ENCODE results near the gene NUDT17. TPM values are rescaled to one million over a fixed set of nuclear protein-coding genes. Genes with fewer than 3 reads are reported as not detected.

Gene NUDT17
- total and polyA plus RNA-seq, 2 donors (not counting 1 experiment from before 2014, with no cell fraction given): 3.4 to 5.1 TPM

DNA sequence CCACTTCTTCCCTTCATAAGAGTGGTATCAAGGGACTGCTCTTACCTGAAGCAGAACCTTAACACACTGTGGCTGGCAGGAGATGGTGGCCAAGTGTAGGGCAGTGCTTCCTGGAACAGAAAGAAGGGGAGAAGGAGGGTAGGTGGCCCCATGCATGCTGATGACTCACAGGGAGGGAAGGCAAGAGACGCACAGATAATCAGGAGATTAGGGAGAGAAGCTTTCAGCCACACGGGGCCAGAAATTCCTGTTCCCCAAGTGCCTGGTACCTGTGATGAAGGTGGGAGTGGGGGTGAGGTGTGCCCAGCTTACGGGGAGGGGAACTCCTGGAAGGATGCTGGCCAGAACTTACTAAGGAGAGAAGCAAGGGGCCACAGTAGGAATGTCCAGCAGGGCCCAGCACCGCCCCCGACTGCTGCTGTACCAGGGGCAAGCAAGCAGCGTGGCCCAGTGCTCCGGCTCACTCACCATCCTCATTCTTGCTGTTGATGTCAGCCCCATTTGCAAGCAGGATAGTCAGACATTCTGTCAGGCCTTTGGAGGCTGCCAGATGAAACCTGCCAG, 32.6 kb downstream of the NUDT17 start:
- no peak overlapping the region for H2AFZ ChIP-seq (ENCODE audit: low read length)

GRCh38 chr1:145878724-145879123, 33.3 kb downstream of the NUDT17 start:
- Histone ChIP-seq H3K9me3 (ENCODE audit: control insufficient read depth, insufficient read depth, low read depth, low read length) (no peaks in the 10 kb centered on the region), H2AFZ (ENCODE audit: low read length) (no peak overlapping the region), H3K27me3 (ENCODE audit: control insufficient read depth, insufficient read depth, low read length) (peaks cover 8% of the 10 kb centered on the region), H3K27ac (ENCODE audit: insufficient read depth, low read length) (no peak overlapping the region), H3K4me1 (ENCODE audit: control insufficient read depth, extremely low read depth, insufficient read depth, low read length) (no peaks in the 10 kb centered on the region), H3K4me2 (ENCODE audit: extremely low read depth, insufficient read depth, low read length) (no peak overlapping the region), H3K36me3 (ENCODE audit: control insufficient read depth, insufficient read depth, low read length) (no peaks in the 10 kb centered on the region), H4K20me1 (ENCODE audit: control insufficient read depth, extremely low read depth, insufficient read depth, low read length) (no peaks in the 10 kb centered on the region), H3K4me3 (replicated peaks in 1 of 4; ENCODE audit: control extremely low read depth in 1 of 4, insufficient read depth in 1 of 4, low read depth in 3 of 4, low read length in 4 of 4) (no peak overlapping the region), H3K9ac (ENCODE audit: insufficient read depth, low read length) (no peak overlapping the region), H3K79me2 (ENCODE audit: control insufficient read depth, insufficient read depth, low read length) (no peaks in the 10 kb centered on the region)
- peak in 1 of 2 donors; percentile 64 for DNase-seq (ENCODE audit: low read depth in 2 of 2)
- no peak for TF ChIP-seq EZH2 (IDR thresholded peaks at IDR 0.05; ENCODE audit: low read length, missing control alignments)
- TF ChIP-seq, protein P1, sequence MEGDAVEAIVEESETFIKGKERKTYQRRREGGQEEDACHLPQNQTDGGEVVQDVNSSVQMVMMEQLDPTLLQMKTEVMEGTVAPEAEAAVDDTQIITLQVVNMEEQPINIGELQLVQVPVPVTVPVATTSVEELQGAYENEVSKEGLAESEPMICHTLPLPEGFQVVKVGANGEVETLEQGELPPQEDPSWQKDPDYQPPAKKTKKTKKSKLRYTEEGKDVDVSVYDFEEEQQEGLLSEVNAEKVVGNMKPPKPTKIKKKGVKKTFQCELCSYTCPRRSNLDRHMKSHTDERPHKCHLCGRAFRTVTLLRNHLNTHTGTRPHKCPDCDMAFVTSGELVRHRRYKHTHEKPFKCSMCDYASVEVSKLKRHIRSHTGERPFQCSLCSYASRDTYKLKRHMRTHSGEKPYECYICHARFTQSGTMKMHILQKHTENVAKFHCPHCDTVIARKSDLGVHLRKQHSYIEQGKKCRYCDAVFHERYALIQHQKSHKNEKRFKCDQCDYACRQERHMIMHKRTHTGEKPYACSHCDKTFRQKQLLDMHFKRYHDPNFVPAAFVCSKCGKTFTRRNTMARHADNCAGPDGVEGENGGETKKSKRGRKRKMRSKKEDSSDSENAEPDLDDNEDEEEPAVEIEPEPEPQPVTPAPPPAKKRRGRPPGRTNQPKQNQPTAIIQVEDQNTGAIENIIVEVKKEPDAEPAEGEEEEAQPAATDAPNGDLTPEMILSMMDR (conservative IDR thresholded peaks at IDR 0.05 in 1 of 2, IDR thresholded peaks at IDR 0.05 in 1 of 2; ENCODE audit: low read depth in 1 of 2, low read length in 2 of 2): no peak

More for the DNA sequence above, 32.6 kb downstream of the NUDT17 start:
- DNase-seq (ENCODE audit: low read depth in 2 of 2): no peak
- Histone ChIP-seq H3K4me3 (replicated peaks in 1 of 4; ENCODE audit: control extremely low read depth in 1 of 4, insufficient read depth in 1 of 4, low read depth in 3 of 4, low read length in 4 of 4) (no peak overlapping the region), H3K27ac (ENCODE audit: insufficient read depth, low read length) (no peak overlapping the region), H3K4me2 (ENCODE audit: extremely low read depth, insufficient read depth, low read length) (no peak overlapping the region), H3K79me2 (ENCODE audit: control insufficient read depth, insufficient read depth, low read length) (no peaks in the 10 kb centered on the region), H3K27me3 (ENCODE audit: control insufficient read depth, insufficient read depth, low read length) (peaks cover 5% of the 10 kb centered on the region), H3K36me3 (ENCODE audit: control insufficient read depth, insufficient read depth, low read length) (no peaks in the 10 kb centered on the region), H4K20me1 (ENCODE audit: control insufficient read depth, extremely low read depth, insufficient read depth, low read length) (no peaks in the 10 kb centered on the region), H3K4me1 (ENCODE audit: control insufficient read depth, extremely low read depth, insufficient read depth, low read length) (no peaks in the 10 kb centered on the region), H3K9ac (ENCODE audit: insufficient read depth, low read length) (no peak overlapping the region), H3K9me3 (ENCODE audit: control insufficient read depth, insufficient read depth, low read depth, low read length) (no peaks in the 10 kb centered on the region)
- no peak for TF ChIP-seq EZH2 (IDR thresholded peaks at IDR 0.05; ENCODE audit: low read length, missing control alignments)
- TF ChIP-seq, protein P1 (conservative IDR thresholded peaks at IDR 0.05 in 1 of 2, IDR thresholded peaks at IDR 0.05 in 1 of 2; ENCODE audit: low read depth in 1 of 2, low read length in 2 of 2): no peak

- Histone ChIP-seq H3K4me2 (ENCODE audit: extremely low read depth, insufficient read depth, low read length) (no peak overlapping the region), H3K27me3 (ENCODE audit: control insufficient read depth, insufficient read depth, low read length) (peaks cover 8% of the 10 kb centered on the region), H3K27ac (ENCODE audit: insufficient read depth, low read length) (no peak overlapping the region), H3K9me3 (ENCODE audit: control insufficient read depth, insufficient read depth, low read depth, low read length) (no peaks in the 10 kb centered on the region), H3K79me2 (ENCODE audit: control insufficient read depth, insufficient read depth, low read length) (no peaks in the 10 kb centered on the region), H3K4me3 (replicated peaks in 1 of 4; ENCODE audit: control extremely low read depth in 1 of 4, insufficient read depth in 1 of 4, low read depth in 3 of 4, low read length in 4 of 4) (no peak overlapping the region), H3K36me3 (ENCODE audit: control insufficient read depth, insufficient read depth, low read length) (no peaks in the 10 kb centered on the region), H3K4me1 (ENCODE audit: control insufficient read depth, extremely low read depth, insufficient read depth, low read length) (no peaks in the 10 kb centered on the region), H4K20me1 (ENCODE audit: control insufficient read depth, extremely low read depth, insufficient read depth, low read length) (no peaks in the 10 kb centered on the region), H3K9ac (ENCODE audit: insufficient read depth, low read length) (no peak overlapping the region), H2AFZ (ENCODE audit: low read length) (no peak overlapping the region)
- no peak for DNase-seq (ENCODE audit: low read depth in 2 of 2)
- TF ChIP-seq, protein P1 (conservative IDR thresholded peaks at IDR 0.05 in 1 of 2, IDR thresholded peaks at IDR 0.05 in 1 of 2; ENCODE audit: low read depth in 1 of 2, low read length in 2 of 2): no peak
- TF ChIP-seq EZH2 (IDR thresholded peaks at IDR 0.05; ENCODE audit: low read length, missing control alignments): no peak
These were observed 34.3 kb downstream of the NUDT17 start for GRCh38 chr1:145879775-145880174.
